OCI-LY1 (cell line): ENCODE measurements around the gene PRTFDC1.

Experiments used
- H2AFZ ChIP-seq: fragments of 200-600 bp; sonication (generic), shearing (Covaris generic); 2 replicates; pipeline ENCODE4 v1.6.0; 2014; ENCODE audit warnings: antibody characterized with exemption, mild to moderate bottlenecking, low read length
- H3F3A ChIP-seq: fragments of 200-600 bp; sonication (generic), shearing (Covaris generic); 2 replicates; pipeline ENCODE4 v1.6.0; 2014; ENCODE audit warnings: mild to moderate bottlenecking, antibody characterized with exemption, low read length, moderate library complexity; ENCODE audit not compliant: insufficient read depth
- H3K27ac ChIP-seq: fragments of 200-600 bp; sonication (generic); 2 replicates; pipeline ENCODE4 v1.5.1; 2014; ENCODE audit warnings: low read length, mixed run types, mild to moderate bottlenecking, low read depth; ENCODE audit not compliant: poor library complexity, severe bottlenecking
- H3K27me3 ChIP-seq: fragments of 200-600 bp; sonication (generic); 2 replicates; pipeline ENCODE4 v1.6.0; 2014; ENCODE audit warnings: antibody characterized with exemption, mild to moderate bottlenecking, low read length, moderate library complexity; ENCODE audit not compliant: insufficient read depth
- H3K36me3 ChIP-seq: fragments of 200-600 bp; sonication (generic); 2 replicates; pipeline ENCODE4 v1.6.1; 2014; ENCODE audit warnings: mild to moderate bottlenecking, antibody characterized with exemption, low read length, moderate library complexity, mixed read lengths; ENCODE audit not compliant: insufficient read depth
- H3K4me1 ChIP-seq: fragments of 200-600 bp; sonication (generic); 2 replicates; pipeline ENCODE4 v1.5.1; 2014; ENCODE audit warnings: mild to moderate bottlenecking, low read length, moderate library complexity; ENCODE audit not compliant: insufficient read depth, severe bottlenecking
- H3K4me2 ChIP-seq: fragments of 200-600 bp; sonication (generic), shearing (Covaris generic); 2 replicates; pipeline ENCODE4 v1.6.1; 2014; ENCODE audit warnings: low read length
- H3K4me3 ChIP-seq: fragments of 200-600 bp; sonication (generic); 2 replicates; pipeline ENCODE4 v1.5.1; 2014; ENCODE audit warnings: low read length, low read depth, mild to moderate bottlenecking, mixed read lengths; ENCODE audit not compliant: poor library complexity, severe bottlenecking
- H3K79me2 ChIP-seq: fragments of 200-600 bp; shearing (Covaris generic); 2 replicates; pipeline ENCODE4 v1.6.1; 2016; ENCODE audit warnings: mixed run types, low read length, mixed read lengths; ENCODE audit not compliant: insufficient read depth
- H3K9ac ChIP-seq: fragments of 200-600 bp; sonication (generic), shearing (Covaris generic); 2 replicates; pipeline ENCODE4 v1.6.1; 2014; ENCODE audit warnings: mild to moderate bottlenecking, low read length, mixed read lengths
- H3K9me2 ChIP-seq: fragments of 200-600 bp; sonication (generic), shearing (Covaris generic); 2 replicates; pipeline ENCODE4 v1.6.1; 2014; ENCODE audit warnings: low read depth, mild to moderate bottlenecking, low read length, mixed read lengths
- H3K9me3 ChIP-seq: fragments of 200-600 bp; shearing (Covaris generic); 2 replicates; pipeline ENCODE4 v1.6.1; 2014; ENCODE audit warnings: low read length, mixed read lengths
- H4K20me1 ChIP-seq: fragments of 200-600 bp; sonication (generic), shearing (Covaris generic); 2 replicates; pipeline ENCODE4 v1.6.0; 2016; ENCODE audit warnings: mild to moderate bottlenecking, low read length; ENCODE audit not compliant: insufficient read depth
- CTCF ChIP-seq: fragments of 200-600 bp; sonication (generic), shearing (Covaris generic); IDR thresholded peaks from 2 replicates; pipeline ENCODE4 v1.5.1; 2017; ENCODE audit warnings: mild to moderate bottlenecking, antibody characterized with exemption, low read length, moderate library complexity, mixed read lengths
- EZH2 ChIP-seq: fragments of 200-600 bp; sonication (generic), shearing (Covaris generic); IDR thresholded peaks from 2 replicates; pipeline ENCODE4 v1.8.0; 2017; ENCODE audit warnings: borderline replicate concordance, mixed run types, mild to moderate bottlenecking, antibody characterized with exemption, low read length, moderate library complexity, mixed read lengths

Gene PRTFDC1

GRCh38 chr10:24910574-24910973, 41.8 kb downstream of the PRTFDC1 start:
- H3K9ac ChIP-seq, result no peak overlapping the region
- no peaks in the 10 kb centered on the region for H3K36me3 ChIP-seq
- H3K27me3 ChIP-seq, result no peaks in the 10 kb centered on the region
- no peaks in the 10 kb centered on the region for H3F3A ChIP-seq
- H3K9me2 ChIP-seq, result no peaks in the 10 kb centered on the region
- H3K79me2 ChIP-seq, result no peaks in the 10 kb centered on the region
- TF ChIP-seq EZH2 (no peak), CTCF (no peak)
- H3K27ac ChIP-seq, result no peak overlapping the region
- no peak overlapping the region for H2AFZ ChIP-seq
- H3K4me2 ChIP-seq, result no peak overlapping the region
- H3K4me3 ChIP-seq, result no peak overlapping the region
- H3K4me1 ChIP-seq, result no peaks in the 10 kb centered on the region
- no peaks in the 10 kb centered on the region for H4K20me1 ChIP-seq
- H3K9me3 ChIP-seq, result no peaks in the 10 kb centered on the region

GRCh38 chr10:24908793-24909423, 43.5 kb downstream of the PRTFDC1 start:
- no peaks in the 10 kb centered on the region for H3K4me1 ChIP-seq
- H3F3A ChIP-seq, result no peaks in the 10 kb centered on the region
- H3K27ac ChIP-seq, result no peak overlapping the region

GRCh38 chr10:24907956-24908355, 44.5 kb downstream of the PRTFDC1 start:
- H3F3A ChIP-seq, result no peaks in the 10 kb centered on the region
- H2AFZ ChIP-seq, result no peak overlapping the region
- no peaks in the 10 kb centered on the region for H3K4me1 ChIP-seq
- no peak overlapping the region for H3K9ac ChIP-seq
- TF ChIP-seq EZH2, result no peak
- no peak overlapping the region for H3K4me3 ChIP-seq
- H3K27ac ChIP-seq, result no peak overlapping the region
- H3K79me2 ChIP-seq, result no peaks in the 10 kb centered on the region
- no peaks in the 10 kb centered on the region for H3K9me2 ChIP-seq
- no peak overlapping the region for H3K4me2 ChIP-seq
- H4K20me1 ChIP-seq, result no peaks in the 10 kb centered on the region
- H3K9me3 ChIP-seq, result no peaks in the 10 kb centered on the region
- H3K27me3 ChIP-seq, result no peaks in the 10 kb centered on the region
- H3K36me3 ChIP-seq, result no peaks in the 10 kb centered on the region

More at GRCh38 chr10:24908793-24909423, 43.5 kb downstream of the PRTFDC1 start:
- Histone ChIP-seq H2AFZ (no peak overlapping the region), H3K9me3 (no peaks in the 10 kb centered on the region), H3K79me2 (no peaks in the 10 kb centered on the region), H4K20me1 (no peaks in the 10 kb centered on the region), H3K36me3 (no peaks in the 10 kb centered on the region), H3K4me2 (no peak overlapping the region), H3K4me3 (no peak overlapping the region), H3K27me3 (no peaks in the 10 kb centered on the region), H3K9me2 (no peaks in the 10 kb centered on the region), H3K9ac (no peak overlapping the region)
- TF ChIP-seq EZH2, result no peak

- no peaks in the 10 kb centered on the region for H3K9me3 ChIP-seq
- no peaks in the 10 kb centered on the region for H3F3A ChIP-seq
- no peaks in the 10 kb centered on the region for H3K36me3 ChIP-seq
- H3K9ac ChIP-seq, result no peak overlapping the region
- H4K20me1 ChIP-seq, result no peaks in the 10 kb centered on the region
- H2AFZ ChIP-seq, result no peak overlapping the region
- no peaks in the 10 kb centered on the region for H3K4me1 ChIP-seq
- TF ChIP-seq EZH2, result no peak
- TF ChIP-seq CTCF, result no peak
- no peak overlapping the region for H3K4me2 ChIP-seq
- H3K27me3 ChIP-seq, result no peaks in the 10 kb centered on the region
- no peak overlapping the region for H3K4me3 ChIP-seq
- no peak overlapping the region for H3K27ac ChIP-seq
- no peaks in the 10 kb centered on the region for H3K9me2 ChIP-seq
- H3K79me2 ChIP-seq, result no peaks in the 10 kb centered on the region
Measured at GRCh38 chr10:24906372-24906771, 46.0 kb downstream of the PRTFDC1 start.
